Thyroid gland (tissue), 4 donors: ENCODE measurements around the gene RNF44.
A peak's percentile ranks its signal among the peaks of the same experiment; 100 is the strongest.

Experiments used
- POLR2A ChIP-seq, 2 donors: fragments of 450-650 bp; IDR thresholded peaks; one replicate each; pipeline ENCODE4 v1.6.1; 2017; ENCODE audit warnings: antibody characterized with exemption in 2 of 2, mild to moderate bottlenecking in 2 of 2, moderate library complexity in 1 of 2
- TF ChIP-seq, protein P1 (sequence below), 6 experiments: fragments of 200-600 bp in 3 of 6; fragments of 450-650 bp in 3 of 6; sonication (generic) in 3 of 6; IDR thresholded peaks; one replicate each; pipeline ENCODE4 v1.5.1; 2016 to 2019; ENCODE audit warnings: antibody characterized with exemption in 6 of 6, mild to moderate bottlenecking in 2 of 6, inconsistent platforms in 1 of 6, moderate library complexity in 1 of 6

DNA sequence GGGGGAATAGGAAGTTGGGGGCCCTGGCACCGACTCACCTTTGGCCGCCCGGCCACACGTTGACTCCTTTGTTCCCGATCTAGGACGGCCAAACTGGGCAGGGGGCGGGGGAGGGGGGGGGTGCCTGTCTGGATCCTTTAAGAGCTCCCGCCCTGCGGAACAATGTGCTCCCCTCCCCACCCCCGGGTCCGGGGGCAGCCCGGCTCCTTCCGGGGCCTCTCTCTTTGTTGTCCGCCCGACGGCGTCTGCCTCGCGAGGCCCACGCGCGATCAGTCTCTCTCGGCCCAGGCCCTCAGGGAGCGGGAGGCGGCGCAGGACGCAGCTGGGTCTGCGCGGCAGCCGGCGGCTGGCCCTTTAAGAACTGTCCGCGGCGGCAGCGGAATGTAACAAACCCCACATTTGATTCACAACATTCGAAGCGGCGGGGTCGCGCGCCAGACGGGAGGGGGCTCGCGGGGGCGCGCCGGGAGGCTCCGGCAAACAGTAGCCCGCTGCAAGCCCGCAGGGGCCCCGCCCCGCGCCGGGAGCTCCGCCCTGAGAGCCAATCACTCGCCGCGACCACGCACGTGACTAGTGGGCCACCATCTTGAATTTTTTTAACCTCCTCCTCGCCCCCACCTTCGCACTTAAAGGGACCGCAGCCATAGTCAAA lies at the start of gene RNF44:
- TF ChIP-seq, protein P1, sequence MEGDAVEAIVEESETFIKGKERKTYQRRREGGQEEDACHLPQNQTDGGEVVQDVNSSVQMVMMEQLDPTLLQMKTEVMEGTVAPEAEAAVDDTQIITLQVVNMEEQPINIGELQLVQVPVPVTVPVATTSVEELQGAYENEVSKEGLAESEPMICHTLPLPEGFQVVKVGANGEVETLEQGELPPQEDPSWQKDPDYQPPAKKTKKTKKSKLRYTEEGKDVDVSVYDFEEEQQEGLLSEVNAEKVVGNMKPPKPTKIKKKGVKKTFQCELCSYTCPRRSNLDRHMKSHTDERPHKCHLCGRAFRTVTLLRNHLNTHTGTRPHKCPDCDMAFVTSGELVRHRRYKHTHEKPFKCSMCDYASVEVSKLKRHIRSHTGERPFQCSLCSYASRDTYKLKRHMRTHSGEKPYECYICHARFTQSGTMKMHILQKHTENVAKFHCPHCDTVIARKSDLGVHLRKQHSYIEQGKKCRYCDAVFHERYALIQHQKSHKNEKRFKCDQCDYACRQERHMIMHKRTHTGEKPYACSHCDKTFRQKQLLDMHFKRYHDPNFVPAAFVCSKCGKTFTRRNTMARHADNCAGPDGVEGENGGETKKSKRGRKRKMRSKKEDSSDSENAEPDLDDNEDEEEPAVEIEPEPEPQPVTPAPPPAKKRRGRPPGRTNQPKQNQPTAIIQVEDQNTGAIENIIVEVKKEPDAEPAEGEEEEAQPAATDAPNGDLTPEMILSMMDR (IDR thresholded peaks at IDR 0.05) = no peak
- TF ChIP-seq POLR2A (IDR thresholded peaks at IDR 0.05) = peak; percentile 32 to 70
